ENCODE data around the gene DGKI.

The DGKI gene

GRCh38 chr7:137546671-137547070, 300.1 kb downstream of the DGKI start:
- WGBS (ENCODE audit: extremely low coverage, insufficient coverage, insufficient read length) = no CpG with 5 or more reads among the region's 4 CpGs
- H3K4me3 ChIP-seq (ENCODE audit: low read depth, low read length) = no peak overlapping the region
- no peaks in the 10 kb centered on the region for H3K36me3 ChIP-seq (ENCODE audit: control insufficient read depth in 1 of 2, insufficient read depth in 2 of 2, low read length in 2 of 2)
- no peak overlapping the region for H2BK5ac ChIP-seq (ENCODE audit: low read depth, low read length, poor library complexity)
- no peak overlapping the region for H3K4me2 ChIP-seq (ENCODE audit: low read length)
- no peaks in the 10 kb centered on the region for H3K27me3 ChIP-seq (ENCODE audit: insufficient read depth, low read length)
- H4K8ac ChIP-seq (ENCODE audit: low read depth, low read length) = no peak overlapping the region
- no peak overlapping the region for H2AFZ ChIP-seq (ENCODE audit: insufficient read depth, low read length, poor library complexity)
- H2BK120ac ChIP-seq (ENCODE audit: insufficient read depth, low read length, poor library complexity) = no peak overlapping the region
- no peak overlapping the region for H3K23ac ChIP-seq (ENCODE audit: low read length)
- no peak overlapping the region for H4K12ac ChIP-seq (ENCODE audit: low read depth, low read length)
- no peak overlapping the region for H3K4ac ChIP-seq (ENCODE audit: low read depth, low read length)
- no peak overlapping the region for H3K14ac ChIP-seq (ENCODE audit: low read length)
- no peak overlapping the region for H3K18ac ChIP-seq (ENCODE audit: low read length)
- H4K91ac ChIP-seq (ENCODE audit: low read depth, low read length) = no peak overlapping the region
- H3K9me3 ChIP-seq (ENCODE audit: insufficient read depth, low read depth, low read length) = no peaks in the 10 kb centered on the region
- no peak overlapping the region for H3K27ac ChIP-seq (ENCODE audit: low read depth, low read length)
- no peak overlapping the region for H2AK5ac ChIP-seq (ENCODE audit: low read length)
- no peaks in the 10 kb centered on the region for H3K4me1 ChIP-seq (ENCODE audit: control insufficient read depth in 1 of 2, insufficient read depth in 2 of 2, low read length in 2 of 2)
- DNase-seq = no peak
- H3K9ac ChIP-seq (ENCODE audit: low read length) = no peak overlapping the region
- H3K79me2 ChIP-seq (ENCODE audit: control insufficient read depth, insufficient read depth, low read length, poor library complexity) = no peaks in the 10 kb centered on the region
- no peak overlapping the region for H2BK12ac ChIP-seq (ENCODE audit: low read length)
- no peaks in the 10 kb centered on the region for H3K79me1 ChIP-seq (ENCODE audit: low read length)

- Histone ChIP-seq H2BK12ac (ENCODE audit: low read length) (no peak overlapping the region), H4K12ac (ENCODE audit: low read depth, low read length) (no peak overlapping the region), H3K36me3 (ENCODE audit: control insufficient read depth in 1 of 2, insufficient read depth in 2 of 2, low read length in 2 of 2) (no peaks in the 10 kb centered on the region), H2BK5ac (ENCODE audit: low read depth, low read length, poor library complexity) (no peak overlapping the region), H4K8ac (ENCODE audit: low read depth, low read length) (no peak overlapping the region), H3K23ac (ENCODE audit: low read length) (no peak overlapping the region), H3K4me3 (ENCODE audit: low read depth, low read length) (no peak overlapping the region), H3K18ac (ENCODE audit: low read length) (no peak overlapping the region), H3K79me1 (ENCODE audit: low read length) (no peaks in the 10 kb centered on the region), H3K9ac (ENCODE audit: low read length) (no peak overlapping the region), H2AFZ (ENCODE audit: insufficient read depth, low read length, poor library complexity) (no peak overlapping the region), H3K9me3 (ENCODE audit: insufficient read depth, low read depth, low read length) (no peaks in the 10 kb centered on the region), H3K79me2 (ENCODE audit: control insufficient read depth, insufficient read depth, low read length, poor library complexity) (no peaks in the 10 kb centered on the region), H3K14ac (ENCODE audit: low read length) (no peak overlapping the region), H4K91ac (ENCODE audit: low read depth, low read length) (no peak overlapping the region), H2AK5ac (ENCODE audit: low read length) (no peak overlapping the region), H3K4ac (ENCODE audit: low read depth, low read length) (no peak overlapping the region), H3K4me1 (ENCODE audit: control insufficient read depth in 1 of 2, insufficient read depth in 2 of 2, low read length in 2 of 2) (no peaks in the 10 kb centered on the region), H3K4me2 (ENCODE audit: low read length) (no peak overlapping the region), H2BK120ac (ENCODE audit: insufficient read depth, low read length, poor library complexity) (no peak overlapping the region), H3K27ac (ENCODE audit: low read depth, low read length) (no peak overlapping the region), H3K27me3 (ENCODE audit: insufficient read depth, low read length) (no peaks in the 10 kb centered on the region)
- no CpG with 5 or more reads among the region's 13 CpGs for WGBS (ENCODE audit: extremely low coverage, insufficient coverage, insufficient read length)
- DNase-seq = no peak
Observed at GRCh38 chr7:137546009-137546408, 300.8 kb downstream of the DGKI start.

- no peaks in the 10 kb centered on the region for H3K9me3 ChIP-seq (ENCODE audit: insufficient read depth, low read depth, low read length)
- no peaks in the 10 kb centered on the region for H3K36me3 ChIP-seq (ENCODE audit: control insufficient read depth in 1 of 2, insufficient read depth in 2 of 2, low read length in 2 of 2)
- no peak overlapping the region for H4K12ac ChIP-seq (ENCODE audit: low read depth, low read length)
- H4K91ac ChIP-seq (ENCODE audit: low read depth, low read length) = no peak overlapping the region
- H3K27me3 ChIP-seq (ENCODE audit: insufficient read depth, low read length) = no peaks in the 10 kb centered on the region
- H3K9ac ChIP-seq (ENCODE audit: low read length) = no peak overlapping the region
- H2BK12ac ChIP-seq (ENCODE audit: low read length) = no peak overlapping the region
- no peak overlapping the region for H2AFZ ChIP-seq (ENCODE audit: insufficient read depth, low read length, poor library complexity)
- H3K79me2 ChIP-seq (ENCODE audit: control insufficient read depth, insufficient read depth, low read length, poor library complexity) = no peaks in the 10 kb centered on the region
- H3K4me1 ChIP-seq (ENCODE audit: control insufficient read depth in 1 of 2, insufficient read depth in 2 of 2, low read length in 2 of 2) = no peaks in the 10 kb centered on the region
- H3K4ac ChIP-seq (ENCODE audit: low read depth, low read length) = no peak overlapping the region
- DNase-seq = no peak
- no peak overlapping the region for H2BK120ac ChIP-seq (ENCODE audit: insufficient read depth, low read length, poor library complexity)
- WGBS (ENCODE audit: extremely low coverage, insufficient coverage, insufficient read length) = no CpG with 5 or more reads among the region's 4 CpGs
- H2AK5ac ChIP-seq (ENCODE audit: low read length) = no peak overlapping the region
- H2BK5ac ChIP-seq (ENCODE audit: low read depth, low read length, poor library complexity) = no peak overlapping the region
- H3K27ac ChIP-seq (ENCODE audit: low read depth, low read length) = no peak overlapping the region
- no peak overlapping the region for H3K4me3 ChIP-seq (ENCODE audit: low read depth, low read length)
- no peak overlapping the region for H3K23ac ChIP-seq (ENCODE audit: low read length)
- H3K4me2 ChIP-seq (ENCODE audit: low read length) = no peak overlapping the region
- H3K18ac ChIP-seq (ENCODE audit: low read length) = no peak overlapping the region
- H3K79me1 ChIP-seq (ENCODE audit: low read length) = no peaks in the 10 kb centered on the region
- H4K8ac ChIP-seq (ENCODE audit: low read depth, low read length) = no peak overlapping the region
- no peak overlapping the region for H3K14ac ChIP-seq (ENCODE audit: low read length)
Observed at GRCh38 chr7:137545059-137545716, 301.6 kb downstream of the DGKI start.

- Histone ChIP-seq H3K36me3 (ENCODE audit: control insufficient read depth in 1 of 2, insufficient read depth in 2 of 2, low read length in 2 of 2) (no peaks in the 10 kb centered on the region), H2BK12ac (ENCODE audit: low read length) (no peak overlapping the region), H2BK5ac (ENCODE audit: low read depth, low read length, poor library complexity) (no peak overlapping the region), H3K27ac (ENCODE audit: low read depth, low read length) (no peak overlapping the region), H4K12ac (ENCODE audit: low read depth, low read length) (no peak overlapping the region), H3K14ac (ENCODE audit: low read length) (no peak overlapping the region), H3K4ac (ENCODE audit: low read depth, low read length) (no peak overlapping the region), H4K8ac (ENCODE audit: low read depth, low read length) (no peak overlapping the region), H3K9ac (ENCODE audit: low read length) (no peak overlapping the region), H3K27me3 (ENCODE audit: insufficient read depth, low read length) (no peaks in the 10 kb centered on the region), H2BK120ac (ENCODE audit: insufficient read depth, low read length, poor library complexity) (no peak overlapping the region), H3K4me3 (ENCODE audit: low read depth, low read length) (no peak overlapping the region), H2AK5ac (ENCODE audit: low read length) (no peak overlapping the region), H3K79me2 (ENCODE audit: control insufficient read depth, insufficient read depth, low read length, poor library complexity) (no peaks in the 10 kb centered on the region), H4K91ac (ENCODE audit: low read depth, low read length) (no peak overlapping the region), H3K23ac (ENCODE audit: low read length) (no peak overlapping the region), H3K79me1 (ENCODE audit: low read length) (no peaks in the 10 kb centered on the region), H3K18ac (ENCODE audit: low read length) (no peak overlapping the region), H2AFZ (ENCODE audit: insufficient read depth, low read length, poor library complexity) (no peak overlapping the region), H3K4me2 (ENCODE audit: low read length) (no peak overlapping the region), H3K9me3 (ENCODE audit: insufficient read depth, low read depth, low read length) (no peaks in the 10 kb centered on the region), H3K4me1 (ENCODE audit: control insufficient read depth in 1 of 2, insufficient read depth in 2 of 2, low read length in 2 of 2) (no peaks in the 10 kb centered on the region)
- no CpG with 5 or more reads among the region's 1 CpG for WGBS (ENCODE audit: extremely low coverage, insufficient coverage, insufficient read length)
- no peak for DNase-seq
Observed at GRCh38 chr7:137544453-137545058, 302.2 kb downstream of the DGKI start.

Measured in trophoblast cell (in vitro differentiated cells and primary cell).